ENCODE results near the gene HEATR5B. TPM values are rescaled to one million over a fixed set of nuclear protein-coding genes. Genes with fewer than 3 reads are reported as not detected.
A peak's percentile ranks its signal among the peaks of the same experiment; 100 is the strongest.

Gene HEATR5B
- total and polyA plus RNA-seq, 10 of the 15 experiments (the other 5 are each of a cell fraction or from before 2014, with no cell fraction given): 4.1 to 34.7 (median 17.7) TPM

- TF ChIP-seq GATAD2B (conservative IDR thresholded peaks at IDR 0.05; ENCODE audit: low read depth) (peak; percentile 81; the same call in 1 of the 2 replicates), KAT2A (conservative IDR thresholded peaks at IDR 0.05; ENCODE audit: control insufficient read depth, low read depth, low read length) (no peak), NFYB (IDR thresholded peaks at IDR 0.05; ENCODE audit: insufficient read depth, low read depth, low read length) (0 out of 2 replicates have a peak, but pooled peaks have one; percentile 5), TAF1 (IDR thresholded peaks at IDR 0.05; ENCODE audit: borderline replicate concordance, low read depth, low read length) (peak; percentile 51; the same call in 1 of the 2 replicates), RELB (IDR thresholded peaks at IDR 0.05; ENCODE audit: low read depth) (peak; percentile 79), NRF1 (conservative IDR thresholded peaks at IDR 0.05; ENCODE audit: low read depth, low read length) (peak; percentile 89), EGR1 (IDR thresholded peaks at IDR 0.05; ENCODE audit: borderline replicate concordance in 1 of 2, low read depth in 2 of 2, low read length in 2 of 2) (0 out of 3 replicates have a peak, but pooled peaks of 1 of the 2 experiments have one; percentile 28), ZBTB33 (IDR thresholded peaks at IDR 0.05) (0 out of 2 replicates have a peak, but pooled peaks have one; percentile 36), MEF2B (IDR thresholded peaks at IDR 0.05; ENCODE audit: partially characterized antibody, poor library complexity, severe bottlenecking) (no peak), CBX5 (IDR thresholded peaks at IDR 0.05; ENCODE audit: low read depth) (no peak), IKZF1 (conservative IDR thresholded peaks at IDR 0.05) (peak; percentile 97), BRCA1 (IDR thresholded peaks at IDR 0.05; ENCODE audit: low read depth, low read length) (no peak), ATF7 (IDR thresholded peaks at IDR 0.05; ENCODE audit: low read depth) (peak; percentile 10; the same call in 1 of the 2 replicates)
These were observed at the start of gene HEATR5B, which contains the start of gene GPATCH11 (continued) for GRCh38 chr2:37083873-37084794.

All from GM12878 (cell line).